A549 (cell line): ENCODE measurements around the gene SSC5D. TPM values are rescaled to one million over a fixed set of nuclear protein-coding genes. Genes with fewer than 3 reads are reported as not detected.

Experiments
- ATAC-seq, 2 experiments: fragments of 200-7000 bp in 1 of 2; fragments of >200 bp in 1 of 2; cut with Nextera tagmentation in 1 of 2; cut with Tn5 transposase in 1 of 2; 3 replicates each; pipeline versions ENCODE4 v1.8.0 to v1.9.1; 2018 to 2020; ENCODE audit warnings: mild to moderate bottlenecking in 1 of 2, moderate library complexity in 1 of 2
- CTCF ChIA-PET: fragments of 300-600 bp; sonication (Branson Sonifier 250); formaldehyde crosslinking; extraction: SDS; loops from one replicate; lab custom pipeline; 2021; ENCODE audit warnings: antibody characterized with exemption, inconsistent platforms; lab: Yijun Ruan, JAX
- POLR2A ChIA-PET: fragments of 350-600 bp; formaldehyde crosslinking; extraction: SDS; loops from one replicate; lab custom pipeline; 2021; ENCODE audit warnings: antibody characterized with exemption, inconsistent platforms; lab: Yijun Ruan, JAX
- DNase-seq, 2 experiments: peaks; one replicate each; pipeline versions ENCODE4 v3.0.0 to v3.0.0-alpha.2; 2011 to 2016; ENCODE audit warnings: low read depth in 1 of 2, low spot score in 1 of 2
- FAIRE-seq: peaks from 2 replicates; lab custom pipeline; 2011; peaks lifted over from hg19 to GRCh38; lab: Jason Lieb, UNC
- H3K27ac ChIP-seq, 2 experiments: fragments of >200 bp; sonication (Bioruptor Twin); formaldehyde crosslinking; 3 replicates each; pipeline ENCODE4 v1.5.1; 2016 to 2017
- H3K4me1 ChIP-seq: fragments of >200 bp; sonication (Bioruptor Twin); formaldehyde crosslinking; 3 replicates; pipeline ENCODE4 v1.6.1; 2016
- H3K4me2 ChIP-seq: fragments of >200 bp; sonication (Bioruptor Twin); formaldehyde crosslinking; 3 replicates; pipeline ENCODE4 v1.6.1; 2016
- H3K4me3 ChIP-seq: fragments of >200 bp; sonication (Bioruptor Twin); formaldehyde crosslinking; 3 replicates; pipeline ENCODE4 v1.5.1; 2016
- H3K9me3 ChIP-seq: fragments of >200 bp; sonication (Bioruptor Twin); formaldehyde crosslinking; 3 replicates; pipeline ENCODE4 v1.6.1; 2016
- BHLHE40 ChIP-seq: IDR thresholded peaks from 2 replicates; pipeline ENCODE4 v1.6.1; 2012; ENCODE audit warnings: low read depth, low read length, inconsistent platforms
- CEBPB ChIP-seq, 2 experiments: fragments of >200 bp in 1 of 2; sonication (Bioruptor Twin) in 1 of 2; formaldehyde crosslinking in 1 of 2; IDR thresholded peaks; 2 replicates each; pipeline ENCODE4 v1.6.1; 2012 to 2016
- CTCF ChIP-seq: fragments of >200 bp; sonication (Bioruptor Twin); formaldehyde crosslinking; IDR thresholded peaks from 3 replicates; pipeline ENCODE4 v1.5.1; 2016
- EHF ChIP-seq: fragments of 250-450 bp; sonication (Bioruptor Pico); IDR thresholded peaks from 2 replicates; pipeline ENCODE4 v1.5.0; 2020; ENCODE audit warnings: mild to moderate bottlenecking
- ELK1 ChIP-seq: fragments of 150-350 bp; IDR thresholded peaks from 2 replicates; pipeline ENCODE4 v1.6.1; 2014; ENCODE audit warnings: low read depth, mild to moderate bottlenecking, low read length
- FOSB ChIP-seq: fragments of 250-450 bp; sonication (Bioruptor Pico); IDR thresholded peaks from 2 replicates; pipeline ENCODE4 v1.5.0; 2020; ENCODE audit warnings: mild to moderate bottlenecking, moderate library complexity
- HDAC2 ChIP-seq: fragments of 200-600 bp; sonication (generic); IDR thresholded peaks from 2 replicates; pipeline ENCODE4 v1.6.1; 2016
- HOXB13 ChIP-seq: fragments of 250-450 bp; sonication (Bioruptor Pico); IDR thresholded peaks from 2 replicates; pipeline ENCODE4 v1.5.0; 2020; ENCODE audit warnings: low read depth, mild to moderate bottlenecking, moderate library complexity
- KDM5A ChIP-seq: fragments of 200-600 bp; sonication (generic); IDR thresholded peaks from 2 replicates; pipeline ENCODE4 v1.6.1; 2016; ENCODE audit warnings: antibody characterized with exemption, mild to moderate bottlenecking
- MAZ ChIP-seq: fragments of 150-350 bp; IDR thresholded peaks from 2 replicates; pipeline ENCODE4 v1.6.1; 2014; ENCODE audit warnings: antibody characterized with exemption, low read depth, low read length, borderline replicate concordance
- NPAS2 ChIP-seq: fragments of 250-450 bp; sonication (Bioruptor Pico); IDR thresholded peaks from 2 replicates; pipeline ENCODE4 v1.8.0; 2022; ENCODE audit warnings: mild to moderate bottlenecking, moderate library complexity, borderline replicate concordance
- PHF8 ChIP-seq: fragments of 200-600 bp; sonication (generic); IDR thresholded peaks from 2 replicates; pipeline ENCODE4 v1.6.1; 2016; ENCODE audit warnings: low read depth, mild to moderate bottlenecking, antibody characterized with exemption, moderate library complexity, borderline replicate concordance
- RAD21 ChIP-seq, 2 experiments: fragments of >200 bp in 1 of 2; sonication (Bioruptor Twin) in 1 of 2; formaldehyde crosslinking in 1 of 2; IDR thresholded peaks in 1 of 2; conservative IDR thresholded peaks in 1 of 2; 2 replicates in 1 of 2; 3 replicates in 1 of 2; pipeline ENCODE4 v1.6.1; 2012 to 2018; ENCODE audit warnings: inconsistent platforms in 1 of 2
- REST ChIP-seq: fragments of 200-600 bp; sonication (generic); IDR thresholded peaks from 2 replicates; pipeline ENCODE4 v1.6.1; 2016; ENCODE audit warnings: antibody characterized with exemption, mild to moderate bottlenecking, moderate library complexity
- SMC3 ChIP-seq: fragments of >200 bp; sonication (Bioruptor Twin); formaldehyde crosslinking; IDR thresholded peaks from 3 replicates; pipeline ENCODE4 v1.6.1; 2018; ENCODE audit warnings: inconsistent platforms
- USF2 ChIP-seq: fragments of 450-650 bp; IDR thresholded peaks from 2 replicates; pipeline ENCODE4 v1.6.1; 2014; ENCODE audit warnings: antibody characterized with exemption
- WGBS: methylation state at CpG from one replicate; pipeline ENCODE4 v1.1.6; 2017; ENCODE audit errors: missing lambda C conversion rate; 5-methylcytosine and 5-hydroxymethylcytosine counted together
- polyA plus RNA-seq, 4 experiments: library from polyadenylated mRNA; depleted of rRNA in 3 of 4; stranded (reverse); fragments of >200 nt; fragmentation: RNase III in 1 of 4; extraction: RNeasy Plus Mini Kit Qiagen cat#74134 plus additional on column Dnase treatment in 1 of 4; gene quantifications; 2 replicates in 3 of 4; 3 replicates in 1 of 4; pipeline ENCODE4 v1.2.3, GENCODE V29; 2011 to 2017
- TF ChIP-seq, protein P1 (sequence below): fragments of >200 bp; sonication (Bioruptor Twin); formaldehyde crosslinking; IDR thresholded peaks from 2 replicates; pipeline ENCODE4 v1.6.1; 2016

SSC5D gene
- polyA plus RNA-seq, 2 of the 4 experiments (the other 2 are of a cell fraction): 0.22 to 1.5 TPM

DNA sequence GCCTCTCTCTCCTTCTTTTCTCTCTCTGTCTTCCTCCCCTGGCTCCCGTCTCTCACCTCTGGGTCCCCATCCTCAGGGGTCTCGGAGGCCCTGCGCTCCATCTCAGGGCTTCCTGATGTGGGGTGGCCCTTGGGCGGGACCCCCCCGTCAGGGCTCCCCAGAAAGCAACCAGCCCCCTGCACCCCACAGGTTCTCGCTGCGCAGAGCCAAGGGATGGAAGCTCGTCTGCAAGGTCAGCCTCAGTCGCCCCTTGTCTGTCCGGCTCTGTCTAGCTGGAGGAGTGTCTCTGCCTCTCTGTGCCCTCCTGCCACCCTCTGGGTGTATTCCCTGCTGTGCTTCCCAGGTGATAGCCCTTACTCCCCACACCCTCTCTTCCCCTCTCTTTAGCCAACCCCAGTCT lies 57.2 kb downstream of the SSC5D start, which contains the start of gene SBK3:
Gene SBK3 (minus strand): TSS at position 101 of the 400 bp plus-strand sequence. CDS start 0 bp downstream, at position 101.
- CTCF ChIA-PET: interaction anchor here (1.3 to 7.6 kb wide), 4 partner anchors 15 to 86 kb away, joined by 3 to 43 read pairs (median 28); partner anchors contain the start of gene ZNF865

DNA sequence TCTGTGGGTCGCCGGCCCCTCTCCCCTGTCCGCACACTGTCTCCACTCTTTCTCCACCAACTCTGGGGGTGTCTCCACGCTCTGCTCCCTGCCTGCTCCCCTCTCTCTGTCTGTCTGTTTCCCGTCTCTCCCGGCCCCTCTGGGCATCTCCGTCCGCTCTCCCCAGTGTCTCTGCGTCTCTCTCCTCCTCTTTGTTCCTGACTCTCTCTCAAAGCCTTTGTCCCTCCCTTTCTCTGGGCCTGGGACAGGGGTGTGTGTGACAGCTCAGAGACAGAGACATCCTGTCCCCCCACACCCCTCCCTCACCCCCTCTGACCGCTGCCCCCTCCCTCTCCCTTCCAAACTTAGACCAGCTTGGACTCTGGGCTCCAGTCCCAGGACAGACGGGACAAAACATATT lies 57.8 kb downstream of the SSC5D start:
- H3K27ac ChIP-seq: peak overlapping the region; percentile 97 to 99
- no peaks in the 10 kb centered on the region for H3K9me3 ChIP-seq
- H3K4me2 ChIP-seq: peak overlapping the region; percentile 82
- no peak overlapping the region for H3K4me3 ChIP-seq
- peaks cover 61% of the 10 kb centered on the region for H3K4me1 ChIP-seq
- TF ChIP-seq CTCF (no peak), BHLHE40 (no peak), EHF (CRISPR knock-in tag) (no peak), HDAC2 (no peak), KDM5A (no peak), CEBPB (IDR thresholded peaks at IDR 0.05) (no peak)
- TF ChIP-seq, protein P1, sequence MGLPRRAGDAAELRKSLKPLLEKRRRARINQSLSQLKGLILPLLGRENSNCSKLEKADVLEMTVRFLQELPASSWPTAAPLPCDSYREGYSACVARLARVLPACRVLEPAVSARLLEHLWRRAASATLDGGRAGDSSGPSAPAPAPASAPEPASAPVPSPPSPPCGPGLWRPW: no peak
- 93% methylated on average over 10 of the region's 11 CpGs for WGBS
- ChIA-PET CTCF (interaction anchor here (0.7 to 7.6 kb wide), 11 partner anchors 15 to 405 kb away, joined by 3 to 43 read pairs (median 7); partner anchors contain the start of gene ZNF865), POLR2A (interaction anchor here (4.7 kb wide), 1 partner anchor 54 kb away, joined by 44 read pairs; the partner anchor contains the start of genes FIZ1 and ZNF524)
- FAIRE-seq (no peak), DNase-seq (no peak), ATAC-seq (no peak)

More for the DNA sequence above, 57.2 kb downstream of the SSC5D start, which contains the start of gene SBK3:
- no peak for ATAC-seq
- 91% methylated on average over 9 of the region's 10 CpGs for WGBS
- H3K4me1 ChIP-seq: peaks cover 55% of the 10 kb centered on the region
- POLR2A ChIA-PET: no interaction called here
- no peak for TF ChIP-seq NPAS2 (CRISPR knock-in tag)
- no peaks in the 10 kb centered on the region for H3K9me3 ChIP-seq
- peak within 1 kb of the TSS; percentile 97 to 99 for H3K27ac ChIP-seq
- DNase-seq: no peak
- peak within 1 kb of the TSS; percentile 82 for H3K4me2 ChIP-seq
- FAIRE-seq: no peak
- no peak within 1 kb of the TSS for H3K4me3 ChIP-seq

DNA sequence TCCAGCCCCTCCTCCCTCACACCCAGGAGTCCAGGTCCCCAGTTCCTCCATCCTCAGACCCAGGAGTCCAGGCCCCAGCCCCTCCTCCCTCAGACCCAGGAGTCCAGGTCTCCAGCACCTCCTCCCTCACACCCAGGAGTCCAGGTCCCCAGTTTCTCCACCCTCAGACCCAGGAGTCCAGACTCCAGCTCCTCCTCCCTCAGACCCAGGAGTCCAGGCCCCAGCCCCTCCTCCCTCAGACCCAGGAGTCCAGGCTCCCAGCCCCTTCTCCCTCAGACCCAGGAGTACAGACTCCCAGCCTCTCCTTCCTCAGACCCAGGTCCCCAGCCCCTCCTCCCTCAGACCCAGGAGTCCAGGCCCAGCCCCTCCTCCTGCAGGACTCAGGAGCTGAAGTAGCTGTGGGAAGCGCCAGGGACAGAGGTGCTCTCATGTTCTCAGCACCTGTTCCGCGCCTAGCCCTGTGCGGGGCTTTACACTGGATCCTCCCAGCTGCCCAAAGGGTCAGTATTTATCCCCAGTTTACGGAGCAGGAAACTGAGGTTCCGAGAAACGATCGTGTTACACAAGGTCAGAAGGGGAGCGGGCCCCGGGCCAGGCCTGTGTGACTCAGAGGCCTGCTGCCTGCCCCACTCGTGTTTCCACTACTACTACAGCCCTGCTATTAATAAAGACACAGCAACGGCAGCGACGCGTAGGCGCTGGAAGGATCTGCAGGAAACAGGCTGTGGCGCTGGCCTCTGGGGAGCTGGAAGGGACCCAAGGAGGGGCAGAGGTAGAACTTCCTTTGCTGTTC lies 58.8 kb downstream of the SSC5D start:
- DNase-seq (peak in 1 of 2 experiments; percentile 76), FAIRE-seq (no peak), ATAC-seq (peak; percentile 33 to 47)
- POLR2A ChIA-PET: interaction anchor here (0.6 to 4.7 kb wide), 5 partner anchors 21 to 239 kb away, joined by 3 to 44 read pairs (median 4); partner anchors contain the start of genes FIZ1, ZNF524 and ZNF865
- Histone ChIP-seq H3K9me3 (no peaks in the 10 kb centered on the region), H3K4me3 (peak overlapping the region; percentile 18; the same call in 2 of the 3 replicates), H3K4me1 (peaks cover 63% of the 10 kb centered on the region), H3K27ac (peak overlapping the region; percentile 97 to 99), H3K4me2 (peak overlapping the region; percentile 82)
- CTCF ChIA-PET: interaction anchor here (1.0 to 7.6 kb wide), 12 partner anchors 12 to 406 kb away, joined by 3 to 43 read pairs (median 8); partner anchors contain the start of gene ZNF865
- WGBS: 7% methylated on average over 17 of the region's 17 CpGs
- no peak for TF ChIP-seq ELK1
- TF ChIP-seq HDAC2: 0 out of 2 replicates have a peak, but pooled peaks have one; percentile 73
- TF ChIP-seq NPAS2 (CRISPR knock-in tag): no peak
- TF ChIP-seq RAD21 (conservative IDR thresholded peaks at IDR 0.05 in 1 of 2, IDR thresholded peaks at IDR 0.05 in 1 of 2): 0 out of 5 replicates have a peak, but pooled peaks of 1 of the 2 experiments have one; percentile 11
- TF ChIP-seq CTCF: no peak
- peak; percentile 14; the same call in 1 of the 2 replicates for TF ChIP-seq FOSB (CRISPR knock-in tag)
- TF ChIP-seq MAZ: no peak
- 0 out of 2 replicates have a peak, but pooled peaks have one; percentile 55 for TF ChIP-seq HOXB13 (CRISPR knock-in tag)
- TF ChIP-seq PHF8: no peak
- TF ChIP-seq REST: no peak
- TF ChIP-seq KDM5A: no peak
- no peak for TF ChIP-seq USF2
- no peak for TF ChIP-seq SMC3
